ENCODE results near the gene FAM174C.
"Not testable (repeated sequence)": the region's sequence is repeated elsewhere in the genome, so short reads cannot be mapped to it uniquely, and the experiment has no call there.

Gene FAM174C

GRCh38 chr19:1296575-1297271 lies 21.4 kb downstream of the FAM174C start:
- no peak for DNase-seq (ENCODE audit: low read depth in 1 of 2, low spot score in 1 of 2)

- no peak for DNase-seq (ENCODE audit: low read depth in 1 of 2, low spot score in 1 of 2)
Measured at GRCh38 chr19:1298235-1298634, 22.9 kb downstream of the FAM174C start.

- DNase-seq (ENCODE audit: low read depth in 1 of 2, low spot score in 1 of 2): no peak
Measured at GRCh38 chr19:1299801-1300200, 24.5 kb downstream of the FAM174C start.

GRCh38 chr19:1300744-1301490 lies 25.6 kb downstream of the FAM174C start:
- DNase-seq (ENCODE audit: low read depth in 1 of 2, low spot score in 1 of 2): no peak

GRCh38 chr19:1302533-1303239 lies 27.4 kb downstream of the FAM174C start:
- DNase-seq (ENCODE audit: low read depth in 1 of 2, low spot score in 1 of 2): no peak

- DNase-seq (ENCODE audit: low read depth in 1 of 2, low spot score in 1 of 2): no peak
Measured at GRCh38 chr19:1304197-1304924, 29.0 kb downstream of the FAM174C start.

- not testable (repeated sequence) for DNase-seq (ENCODE audit: low read depth in 1 of 2, low spot score in 1 of 2)
Measured at GRCh38 chr19:1305354-1305753, 30.0 kb downstream of the FAM174C start.

- DNase-seq (ENCODE audit: low read depth in 1 of 2, low spot score in 1 of 2): no peak
Measured at GRCh38 chr19:1307320-1307719, 32.0 kb downstream of the FAM174C start.

GRCh38 chr19:1307755-1308303 lies 32.5 kb downstream of the FAM174C start:
- DNase-seq (ENCODE audit: low read depth in 1 of 2, low spot score in 1 of 2): no peak

- DNase-seq (ENCODE audit: low read depth in 1 of 2, low spot score in 1 of 2): no peak
Measured at GRCh38 chr19:1308718-1309117, 33.4 kb downstream of the FAM174C start.

- DNase-seq (ENCODE audit: low read depth in 1 of 2, low spot score in 1 of 2): no peak
Measured at GRCh38 chr19:1309977-1310852, 34.9 kb downstream of the FAM174C start.

GRCh38 chr19:1310853-1311180 lies 35.5 kb downstream of the FAM174C start:
- no peak for DNase-seq (ENCODE audit: low read depth in 1 of 2, low spot score in 1 of 2)

GRCh38 chr19:1311543-1312091 lies 36.3 kb downstream of the FAM174C start:
- DNase-seq (ENCODE audit: low read depth in 1 of 2, low spot score in 1 of 2): no peak

GRCh38 chr19:1312767-1313694 lies 37.7 kb downstream of the FAM174C start:
- no peak for DNase-seq (ENCODE audit: low read depth in 1 of 2, low spot score in 1 of 2)

- no peak for DNase-seq (ENCODE audit: low read depth in 1 of 2, low spot score in 1 of 2)
Measured at GRCh38 chr19:1313695-1314613, 38.6 kb downstream of the FAM174C start.

- no peak for DNase-seq (ENCODE audit: low read depth in 1 of 2, low spot score in 1 of 2)
Measured at GRCh38 chr19:1315470-1316166, 40.3 kb downstream of the FAM174C start.

GRCh38 chr19:1316466-1316865 lies 41.1 kb downstream of the FAM174C start:
- DNase-seq (ENCODE audit: low read depth in 1 of 2, low spot score in 1 of 2): no peak
